Activated CD4-positive, CD25-positive, alpha-beta regulatory T cell treated with anti-CD3 and anti-CD28 coated beads, Interleukin-2, amount 50 U/mL, for 72 hours (primary cell): Measurements from ENCODE around the gene GALNT15.

Experiments
- DNase-seq: peaks from one replicate; pipeline ENCODE4 v3.0.0; 2021

Gene GALNT15

GRCh38 chr3:16188071-16188470 is 13.6 kb downstream of the GALNT15 start:
- DNase-seq, result no peak

DNA sequence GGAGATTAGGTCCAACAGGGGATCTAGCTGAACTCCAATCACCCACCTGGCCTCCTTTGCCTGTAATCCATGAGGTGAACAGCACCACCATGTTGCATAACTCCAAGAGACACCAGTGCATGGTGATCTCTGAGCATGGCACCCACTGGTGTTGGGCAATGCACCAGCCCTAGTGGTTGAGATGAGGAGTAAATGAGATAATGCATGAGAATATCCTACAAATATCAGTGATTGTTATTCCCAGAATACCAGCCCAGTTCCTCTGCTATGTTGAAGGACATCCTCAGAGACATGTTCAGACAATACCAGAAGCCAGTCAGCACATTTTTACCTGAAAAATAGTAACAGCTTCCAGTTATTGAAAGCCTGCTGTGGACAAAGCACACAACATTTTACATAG is 14.7 kb downstream of the GALNT15 start:
- no peak for DNase-seq

DNA sequence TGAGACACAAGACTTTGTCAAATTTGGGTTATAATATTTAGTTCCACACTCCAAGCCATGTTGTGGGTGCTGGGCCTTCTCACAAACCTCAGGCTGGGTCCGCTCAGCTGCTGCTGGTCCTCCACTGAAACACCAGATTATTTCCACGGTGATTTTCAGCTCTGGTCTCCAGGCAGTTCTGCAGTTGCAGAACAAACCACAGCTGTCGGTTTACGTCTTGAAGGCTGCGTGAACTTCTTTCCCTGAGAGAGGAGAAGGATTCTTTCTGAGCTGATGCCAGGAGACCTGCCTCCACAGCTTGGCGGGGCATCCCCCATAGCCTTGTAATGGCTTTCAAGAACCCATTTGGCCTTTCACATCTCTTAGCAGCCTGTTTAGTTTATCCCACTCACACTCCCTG is 16.2 kb downstream of the GALNT15 start:
- DNase-seq, result no peak

DNA sequence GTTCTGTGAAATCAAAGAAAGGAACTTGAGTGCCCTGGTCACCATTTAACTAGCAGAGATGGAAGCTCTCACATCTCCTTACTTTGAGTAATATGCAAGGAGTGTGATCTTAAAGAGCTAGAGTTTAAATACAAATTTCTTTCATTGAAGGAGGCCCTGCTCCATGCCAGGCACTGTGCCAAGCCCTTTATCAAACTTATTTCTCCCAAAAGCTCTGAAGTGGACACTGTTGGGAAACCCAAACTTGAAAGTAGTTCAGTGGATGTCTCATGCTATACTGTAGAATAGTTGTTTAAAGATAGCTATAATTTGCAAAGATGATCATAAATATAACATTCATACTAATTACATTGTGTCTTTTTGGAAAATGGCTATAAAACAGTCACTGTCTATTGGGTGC is 17.1 kb downstream of the GALNT15 start:
- no peak for DNase-seq

- DNase-seq, result no peak
These were observed 17.8 kb downstream of the GALNT15 start for GRCh38 chr3:16192176-16192811.

GRCh38 chr3:16198427-16198826 is 23.9 kb downstream of the GALNT15 start:
- DNase-seq, result no peak

GRCh38 chr3:16199769-16200168 is 25.3 kb downstream of the GALNT15 start:
- DNase-seq, result no peak

- no peak for DNase-seq
These were observed 25.9 kb downstream of the GALNT15 start for GRCh38 chr3:16200411-16200810.

DNA sequence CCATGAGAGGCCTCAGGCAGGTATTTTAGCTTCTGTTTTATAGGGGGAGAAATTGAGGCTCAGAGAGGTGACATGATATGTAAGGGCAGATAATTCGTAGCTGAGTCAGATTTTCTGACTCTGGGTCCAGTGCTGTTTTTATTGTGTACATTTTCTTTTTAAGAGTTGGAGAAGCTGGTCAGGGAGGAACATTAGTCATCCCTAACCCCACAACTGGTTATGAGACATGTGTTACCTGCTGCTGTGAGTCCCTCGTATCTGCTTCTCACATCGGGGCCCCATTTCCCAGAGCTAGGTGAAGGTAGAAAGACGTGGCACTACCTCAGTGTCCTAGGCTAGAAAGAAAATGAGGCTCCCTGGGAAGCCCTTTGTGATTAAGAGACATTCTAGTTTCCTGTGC is 28.6 kb downstream of the GALNT15 start:
- no peak for DNase-seq

- DNase-seq, result no peak
These were observed 29.5 kb downstream of the GALNT15 start for GRCh38 chr3:16203671-16204629.

DNA sequence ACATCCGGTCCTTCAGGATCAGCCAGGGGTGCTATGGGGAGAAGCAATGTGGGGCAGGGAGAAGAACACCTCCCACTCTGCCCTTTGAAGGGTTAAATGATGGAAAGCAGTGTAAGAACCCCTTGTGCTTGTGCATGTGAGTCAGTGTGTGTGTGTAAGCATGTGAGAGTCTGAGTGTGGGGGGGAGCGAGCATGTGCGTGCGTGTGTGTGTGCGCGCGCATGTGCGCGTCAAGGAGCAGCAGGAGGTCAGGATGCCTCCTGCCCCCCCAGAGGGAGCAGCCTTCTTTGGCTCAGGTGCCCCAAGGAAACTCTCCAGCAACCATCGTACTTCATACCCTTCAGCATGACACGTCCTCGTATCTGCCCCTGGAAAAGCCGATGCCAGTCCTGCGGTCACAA is 30.3 kb downstream of the GALNT15 start:
- DNase-seq, result no peak

DNA sequence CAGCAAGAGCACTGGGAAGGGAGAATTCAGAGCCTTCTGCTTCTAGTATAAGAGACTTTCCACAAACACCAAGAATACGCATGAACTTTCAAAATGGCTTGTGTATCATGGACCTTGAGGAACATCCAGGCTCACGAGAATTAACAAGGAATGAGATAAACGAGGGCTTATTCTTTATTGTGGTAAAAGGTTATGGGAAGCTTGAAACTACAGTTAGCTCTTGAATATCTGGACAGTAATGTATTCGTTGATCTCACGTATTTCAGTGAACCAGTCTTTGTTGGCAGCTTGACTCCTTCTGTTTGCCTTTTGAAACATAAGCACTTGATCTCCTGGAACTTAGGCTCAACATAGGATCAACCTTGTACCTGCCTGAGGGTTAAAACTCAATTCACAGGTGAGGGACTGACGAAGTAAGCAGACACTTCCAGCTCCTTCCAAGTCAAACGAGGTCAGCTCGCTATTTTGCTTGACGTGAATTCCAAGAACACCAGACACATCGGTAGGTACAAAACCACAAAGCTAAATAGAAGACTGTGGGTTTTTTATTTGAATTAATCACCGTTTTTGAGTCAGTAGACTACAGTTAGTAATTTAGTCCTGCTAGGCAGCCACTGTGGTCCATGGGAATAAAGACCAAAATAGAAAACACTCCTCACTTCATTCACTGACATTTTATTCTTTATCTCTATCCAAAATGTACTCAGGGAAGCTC is 30.8 kb downstream of the GALNT15 start:
- DNase-seq, result no peak

DNA sequence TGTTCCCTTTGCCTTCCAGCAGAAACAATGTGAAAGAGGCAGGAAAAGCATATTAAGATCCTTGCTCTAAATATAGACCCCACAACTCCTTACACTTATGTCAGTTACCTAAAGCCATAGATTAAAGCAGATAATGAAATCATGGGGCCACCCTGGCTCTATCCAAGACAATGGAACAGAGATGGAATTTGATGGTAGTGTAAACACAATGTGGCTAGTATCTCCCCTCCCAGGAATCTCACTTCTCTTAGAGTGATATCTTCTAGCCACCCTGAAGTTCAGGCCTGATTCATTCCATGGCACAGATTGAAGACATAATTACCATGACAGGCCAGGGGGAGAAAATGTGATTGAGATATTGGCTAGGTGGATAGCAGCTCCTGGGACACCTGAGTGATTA is 32.6 kb downstream of the GALNT15 start:
- DNase-seq, result no peak

DNA sequence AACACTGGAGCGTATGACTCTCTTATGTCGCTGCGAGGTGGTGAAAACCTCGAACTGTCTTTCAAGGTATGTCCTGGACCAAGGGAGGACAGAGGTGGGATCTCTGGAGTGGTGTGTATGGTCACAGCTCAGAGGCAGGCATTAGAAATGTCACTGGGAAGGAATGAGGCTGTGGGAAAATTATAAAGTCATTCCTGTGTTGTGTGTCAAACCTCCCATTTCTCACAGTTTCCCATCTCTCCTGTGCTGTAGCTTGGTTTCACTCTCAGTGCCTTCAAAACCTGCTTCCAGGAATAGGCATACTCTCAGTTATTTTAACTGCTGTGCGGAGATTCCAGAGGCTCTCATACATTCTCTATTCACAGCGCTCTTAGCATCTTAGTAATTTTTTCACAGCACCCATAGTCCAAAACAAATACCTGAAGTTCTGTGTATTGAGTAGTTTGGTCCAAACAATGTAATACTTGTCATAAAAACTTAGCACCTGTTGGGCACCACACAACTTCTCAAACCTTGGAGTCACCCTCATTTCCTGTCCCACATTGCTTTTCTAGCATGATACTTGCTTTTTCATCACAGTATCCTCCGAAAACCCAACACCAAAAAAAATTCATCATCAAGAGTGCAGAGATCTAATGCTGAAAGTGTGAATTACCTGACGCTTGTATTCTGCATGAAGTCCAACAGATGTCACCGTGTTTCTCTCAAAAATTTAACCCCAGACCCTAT is 36.9 kb downstream of the GALNT15 start:
- DNase-seq, result no peak

GRCh38 chr3:16214366-16214765 is 39.9 kb downstream of the GALNT15 start:
- DNase-seq, result no peak

DNA sequence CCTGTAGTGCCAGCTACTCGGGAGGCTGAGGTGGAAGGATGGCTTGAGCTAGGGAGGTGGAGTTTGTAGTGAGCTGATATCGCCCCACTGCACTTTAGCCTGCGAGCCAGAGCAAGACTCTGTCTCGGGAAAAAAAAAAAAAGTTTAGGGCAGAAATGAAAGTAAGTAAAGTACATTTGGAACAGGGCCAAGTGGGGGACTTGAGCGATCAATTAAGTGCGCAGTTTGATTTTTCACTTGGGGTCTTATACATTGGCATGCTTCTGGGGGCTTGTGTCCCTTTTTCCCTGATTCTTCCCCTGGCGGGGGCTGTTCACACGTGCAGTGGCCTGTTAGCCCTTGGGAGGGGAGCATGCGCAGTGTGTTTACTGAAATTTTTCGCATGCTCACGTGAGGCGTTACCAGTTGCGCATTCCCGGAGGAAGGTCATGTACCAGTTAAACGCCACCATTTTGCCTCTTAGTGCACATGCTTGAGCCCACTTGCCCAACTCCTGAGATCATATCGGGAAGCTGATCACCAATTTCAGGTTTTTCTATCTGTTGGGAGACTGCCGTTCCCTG is 42.0 kb downstream of the GALNT15 start:
- no peak for DNase-seq

GRCh38 chr3:16219777-16220176 is 45.3 kb downstream of the GALNT15 start:
- DNase-seq, result no peak

DNA sequence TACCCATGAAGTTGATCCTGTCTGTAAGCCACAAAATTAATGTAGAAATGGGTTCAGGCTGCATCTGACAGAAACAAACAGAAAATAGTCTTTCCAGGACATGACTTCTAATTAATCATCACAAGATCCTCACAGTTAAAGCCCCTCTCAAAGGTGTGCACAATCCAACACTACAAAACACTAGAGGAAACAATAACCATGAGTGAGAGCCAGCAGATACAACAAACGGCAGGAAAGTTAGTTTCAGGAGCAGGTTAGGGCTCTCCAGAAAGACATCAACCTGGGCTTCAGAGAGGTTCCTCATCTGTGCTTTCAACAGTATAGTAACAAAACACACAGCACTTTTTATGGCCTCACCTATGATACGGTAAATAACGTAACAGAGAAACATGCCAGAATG is 47.5 kb downstream of the GALNT15 start:
- no peak for DNase-seq

- DNase-seq, result no peak
These were observed 48.1 kb downstream of the GALNT15 start for GRCh38 chr3:16222547-16222946.

- DNase-seq, result no peak
These were observed 49.8 kb downstream of the GALNT15 start for GRCh38 chr3:16224325-16224724.

DNA sequence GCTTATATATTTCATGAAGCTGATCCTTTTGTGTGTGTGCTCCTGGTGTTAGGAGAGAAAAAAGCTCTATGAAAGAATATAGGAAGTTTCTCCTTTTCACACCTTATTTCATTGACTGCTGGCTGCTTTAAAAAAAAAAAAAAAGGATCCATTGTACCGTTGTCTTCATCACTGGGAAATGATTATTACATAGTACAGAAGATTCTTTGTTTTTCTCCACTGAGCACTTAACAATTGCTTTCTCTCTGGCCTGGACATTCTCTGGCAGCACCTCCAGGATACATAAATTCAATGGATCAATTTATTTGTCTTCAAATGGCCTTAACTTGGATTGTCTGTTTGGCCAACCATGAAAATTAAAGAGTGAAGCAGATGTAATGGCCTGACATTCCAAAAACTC is 53.1 kb downstream of the GALNT15 start:
- no peak for DNase-seq

- no peak for DNase-seq
These were observed 55.2 kb downstream of the GALNT15 start for GRCh38 chr3:16229681-16230080.

- DNase-seq, result no peak
These were observed 57.5 kb downstream of the GALNT15 start for GRCh38 chr3:16231983-16232382.
